IMR-90 (cell line): ENCODE data around the gene C1QL4. TPM values are rescaled to one million over a fixed set of nuclear protein-coding genes. Genes with fewer than 3 reads are reported as not detected.
A peak's percentile ranks its signal among the peaks of the same experiment; 100 is the strongest.

Source experiments
- ATAC-seq: fragments of 200-7000 bp; cut with Tn5 transposase; 2 replicates; pipeline ENCODE4 v1.9.1; 2020; ENCODE audit warnings: low read depth, mild to moderate bottlenecking, moderate library complexity
- BruUV-seq: library from RNA; stranded (reverse); fragments of 400-500 nt; replicated peaks from 2 replicates; lab custom pipeline; 2021; lab: Mats Ljungman, UMichigan
- CTCF ChIA-PET: fragments of 300-600 bp; formaldehyde crosslinking; extraction: SDS; loops from one replicate; lab custom pipeline; 2021; ENCODE audit warnings: antibody characterized with exemption; lab: Yijun Ruan, JAX
- POLR2A ChIA-PET: fragments of 300-600 bp; sonication (Branson Sonifier 250); formaldehyde crosslinking; loops from one replicate; lab custom pipeline; 2022; ENCODE audit warnings: antibody characterized with exemption; ENCODE audit not compliant: unreplicated experiment; lab: Charles Lee
- DNase-seq: peaks from one replicate; pipeline ENCODE4 v3.0.0; 2013
- H2AFZ ChIP-seq: replicated peaks from 2 replicates; pipeline ENCODE3; 2013; ENCODE audit warnings: low read length, mild to moderate bottlenecking; ENCODE audit not compliant: poor library complexity
- H2AK5ac ChIP-seq: 2 replicates; pipeline ENCODE4 v1.6.1; 2013; ENCODE audit warnings: low read depth, low read length, inconsistent platforms
- H2AK9ac ChIP-seq: replicated peaks from 2 replicates; pipeline ENCODE3; 2013; ENCODE audit warnings: mild to moderate bottlenecking, low read depth, low read length, moderate library complexity; ENCODE audit not compliant: poor library complexity
- H2BK120ac ChIP-seq: 2 replicates; pipeline ENCODE4 v1.6.1; 2013; ENCODE audit warnings: low read depth, low read length, inconsistent platforms
- H2BK15ac ChIP-seq: 3 replicates; pipeline ENCODE4 v1.6.1; 2013; ENCODE audit warnings: low read depth, low read length, inconsistent platforms
- H2BK20ac ChIP-seq: 2 replicates; pipeline ENCODE4 v1.6.1; 2013; ENCODE audit warnings: low read depth, mild to moderate bottlenecking, inconsistent platforms, low read length, moderate library complexity
- H2BK5ac ChIP-seq: 2 replicates; pipeline ENCODE4 v1.6.1; 2013; ENCODE audit warnings: mild to moderate bottlenecking, low read depth, low read length, inconsistent platforms; ENCODE audit not compliant: poor library complexity, severe bottlenecking
- H3K14ac ChIP-seq: replicated peaks from 2 replicates; pipeline ENCODE4 v1.6.1; 2013; ENCODE audit warnings: low read depth, low read length, inconsistent platforms
- H3K18ac ChIP-seq: 2 replicates; pipeline ENCODE4 v1.6.1; 2013; ENCODE audit warnings: low read depth, low read length, control low read depth
- H3K23ac ChIP-seq: 2 replicates; pipeline ENCODE4 v1.6.1; 2013; ENCODE audit warnings: low read depth, low read length, inconsistent platforms
- H3K27ac ChIP-seq: 2 replicates; pipeline ENCODE4 v1.5.1; 2013; ENCODE audit warnings: mild to moderate bottlenecking, control low read depth, low read length; ENCODE audit not compliant: insufficient read depth
- H3K27me3 ChIP-seq: 2 replicates; pipeline ENCODE4 v1.6.1; 2013; ENCODE audit warnings: low read length; ENCODE audit not compliant: control insufficient read depth, insufficient read depth
- H3K36me3 ChIP-seq: 2 replicates; pipeline ENCODE4 v1.6.1; 2013; ENCODE audit warnings: low read length, mixed read lengths; ENCODE audit not compliant: control insufficient read depth, insufficient read depth
- H3K4ac ChIP-seq: 2 replicates; pipeline ENCODE4 v1.6.1; 2013; ENCODE audit warnings: low read depth, low read length, inconsistent platforms
- H3K4me1 ChIP-seq: 2 replicates; pipeline ENCODE4 v1.6.1; 2013; ENCODE audit warnings: low read length, mixed read lengths; ENCODE audit not compliant: control insufficient read depth, insufficient read depth
- H3K4me2 ChIP-seq: 2 replicates; pipeline ENCODE4 v1.6.1; 2013; ENCODE audit warnings: low read depth, mild to moderate bottlenecking, control low read depth, low read length, moderate library complexity
- H3K4me3 ChIP-seq: 2 replicates; pipeline ENCODE4 v1.5.1; 2013; ENCODE audit warnings: low read depth, mild to moderate bottlenecking, control low read depth, low read length, moderate library complexity; ENCODE audit not compliant: insufficient read depth
- H3K56ac ChIP-seq: 2 replicates; pipeline ENCODE4 v1.6.1; 2013; ENCODE audit warnings: low read length, inconsistent platforms; ENCODE audit not compliant: insufficient read depth; ENCODE audit errors: extremely low read depth
- H3K79me1 ChIP-seq, 2 experiments: 2 replicates each; pipeline ENCODE4 v1.6.1; 2013; ENCODE audit warnings: low read length in 2 of 2, inconsistent platforms in 1 of 2, low read depth in 1 of 2
- H3K9ac ChIP-seq: 2 replicates; pipeline ENCODE4 v1.6.1; 2013; ENCODE audit warnings: low read depth, low read length, control low read depth
- H3K9me1 ChIP-seq: 2 replicates; pipeline ENCODE4 v1.6.1; 2013; ENCODE audit warnings: low read length, inconsistent platforms; ENCODE audit not compliant: insufficient read depth
- H3K9me3 ChIP-seq: 2 replicates; pipeline ENCODE4 v1.6.1; 2013; ENCODE audit warnings: low read length; ENCODE audit not compliant: control insufficient read depth, insufficient read depth
- H4K20me1 ChIP-seq: 2 replicates; pipeline ENCODE4 v1.6.1; 2013; ENCODE audit warnings: low read length, inconsistent platforms; ENCODE audit not compliant: insufficient read depth
- H4K5ac ChIP-seq: 2 replicates; pipeline ENCODE4 v1.6.1; 2013; ENCODE audit warnings: mild to moderate bottlenecking, low read depth, low read length, control low read depth
- H4K8ac ChIP-seq, 2 experiments: 2 replicates each; pipeline ENCODE4 v1.6.1; 2013; ENCODE audit warnings: low read depth in 2 of 2, low read length in 2 of 2, control low read depth in 1 of 2, inconsistent platforms in 1 of 2
- H4K91ac ChIP-seq: 2 replicates; pipeline ENCODE4 v1.6.1; 2013; ENCODE audit warnings: low read depth, low read length, inconsistent platforms; ENCODE audit not compliant: insufficient read depth
- BHLHE40 ChIP-seq: fragments of 150-350 bp; IDR thresholded peaks from 2 replicates; pipeline ENCODE4 v1.6.1; 2016; ENCODE audit warnings: mild to moderate bottlenecking, low read depth, low read length
- CEBPB ChIP-seq: IDR thresholded peaks from 2 replicates; pipeline ENCODE4 v1.6.1; 2012; ENCODE audit warnings: low read depth, low read length, improper control_type of control experiment
- CHD1 ChIP-seq: IDR thresholded peaks from 2 replicates; pipeline ENCODE4 v1.6.1; 2012; ENCODE audit warnings: low read depth, low read length, improper control_type of control experiment
- ELK1 ChIP-seq: fragments of 150-350 bp; IDR thresholded peaks from 2 replicates; pipeline ENCODE4 v1.6.1; 2016; ENCODE audit warnings: low read depth, mild to moderate bottlenecking, low read length, moderate library complexity, borderline replicate concordance
- FOS ChIP-seq: fragments of 150-350 bp; IDR thresholded peaks from 2 replicates; pipeline ENCODE4 v1.6.1; 2016; ENCODE audit warnings: low read depth, low read length
- MAFK ChIP-seq: IDR thresholded peaks from 2 replicates; pipeline ENCODE4 v1.6.1; 2012; ENCODE audit warnings: low read depth, low read length, improper control_type of control experiment
- MAZ ChIP-seq: IDR thresholded peaks from 2 replicates; pipeline ENCODE4 v1.6.1; 2012; ENCODE audit warnings: low read depth, mild to moderate bottlenecking, low read length, improper control_type of control experiment, moderate library complexity, borderline replicate concordance
- MXI1 ChIP-seq: IDR thresholded peaks from 2 replicates; pipeline ENCODE4 v1.6.1; 2012; ENCODE audit warnings: low read depth, mild to moderate bottlenecking, low read length, moderate library complexity, borderline replicate concordance
- RAD21 ChIP-seq: IDR thresholded peaks from 2 replicates; pipeline ENCODE4 v1.6.1; 2012; ENCODE audit warnings: low read length, improper control_type of control experiment
- RFX5 ChIP-seq: IDR thresholded peaks from 2 replicates; pipeline ENCODE4 v1.8.0; 2012; ENCODE audit warnings: low read depth, mild to moderate bottlenecking, low read length, moderate library complexity
- SMC3 ChIP-seq: fragments of 150-350 bp; IDR thresholded peaks from 2 replicates; pipeline ENCODE4 v1.6.1; 2016; ENCODE audit warnings: low read depth, mild to moderate bottlenecking, antibody characterized with exemption, low read length, moderate library complexity
- WGBS, 2 experiments: methylation state at CpG; one replicate each; pipeline versions ENCODE4 v1.1.5 to v1.1.7; 2013; ENCODE audit warnings: missing lambda C conversion rate in 2 of 2; ENCODE audit not compliant: insufficient read length in 1 of 2; ENCODE audit errors: extremely low coverage in 2 of 2; 5-methylcytosine and 5-hydroxymethylcytosine counted together
- dilution Hi-C: fragments of 300-500 bp; cut with HindIII; formaldehyde crosslinking; loops from one replicate; pipeline ENCODE4 v1.14.3; 2018; ENCODE audit warnings: low sequenced_read_pairs; ENCODE audit not compliant: unreplicated experiment
- in situ Hi-C: fragments of 300-500 bp; cut with MboI; formaldehyde crosslinking; loops from 3 replicates; pipeline ENCODE4 v1.14.3; 2019; ENCODE audit warnings: low sequenced_read_pairs, inconsistent platforms, mixed read lengths
- intact Hi-C: fragments of 100-400 bp; cut with micrococcal nuclease; formaldehyde crosslinking; loops from 2 replicates; pipeline ENCODE4 v1.10.0; 2022
- polyA plus RNA-seq, 3 experiments: library from polyadenylated mRNA; depleted of rRNA; stranded (reverse); fragments of >200 nt; gene quantifications; 2 replicates each; pipeline ENCODE4 v1.2.3, GENCODE V29; 2012; ENCODE audit warnings: low replicate concordance in 1 of 3
- total RNA-seq: library from RNA; depleted of rRNA; stranded (reverse); fragments of >200 nt; gene quantifications from 2 replicates; pipeline ENCODE4 v1.2.3, GENCODE V29; 2012
- TF ChIP-seq, protein P1 (sequence below): fragments of 150-350 bp; IDR thresholded peaks from 2 replicates; pipeline ENCODE4 v1.6.1; 2017; ENCODE audit warnings: mild to moderate bottlenecking, antibody characterized with exemption, low read length, low read depth

The C1QL4 gene
- total and polyA plus RNA-seq, 2 of the 4 experiments (the other 2 are of a cell fraction), result 0.18 to 0.46 TPM

GRCh38 chr12:49331380-49332222 is 5.4 kb downstream of the C1QL4 start (continued):
- TF ChIP-seq CHD1, result no peak
- TF ChIP-seq FOS, result no peak
- TF ChIP-seq RFX5, result no peak

DNA sequence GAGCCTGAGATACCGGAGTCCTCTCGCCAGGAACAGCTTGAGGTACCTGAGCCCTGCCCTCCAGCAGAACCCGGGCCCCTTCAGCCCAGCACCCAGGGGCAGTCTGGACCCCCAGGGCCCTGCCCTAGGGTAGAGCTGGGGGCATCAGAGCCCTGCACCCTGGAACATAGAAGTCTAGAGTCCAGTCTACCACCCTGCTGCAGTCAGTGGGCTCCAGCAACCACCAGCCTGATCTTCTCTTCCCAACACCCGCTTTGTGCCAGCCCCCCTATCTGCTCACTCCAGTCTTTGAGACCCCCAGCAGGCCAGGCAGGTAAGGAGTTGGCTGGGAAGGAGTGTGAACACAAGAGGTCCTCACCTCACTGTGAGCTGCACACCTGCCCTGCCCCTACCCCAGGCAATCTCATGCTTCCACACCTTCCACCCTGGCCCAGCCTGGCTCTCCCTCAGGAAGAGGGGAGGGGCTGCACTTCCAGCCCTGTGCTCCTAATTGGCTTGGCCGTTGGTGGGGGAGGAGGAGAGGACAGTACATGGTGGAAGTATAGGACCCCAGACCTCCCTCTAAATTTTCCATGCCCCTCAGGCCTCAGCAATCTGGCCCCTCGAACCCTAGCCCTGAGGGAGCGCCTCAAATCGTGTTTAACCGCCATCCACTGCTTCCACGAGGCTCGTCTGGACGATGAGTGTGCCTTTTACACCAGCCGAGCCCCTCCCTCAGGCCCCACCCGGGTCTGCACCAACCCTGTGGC is 6.2 kb downstream of the C1QL4 start:
- no TSS peak for BruUV-seq
- Histone ChIP-seq H3K4me2 (no peak overlapping the region), H3K36me3 (peaks cover 6% of the 10 kb centered on the region), H2BK20ac (no peak overlapping the region), H3K4me3 (no peak overlapping the region), H3K23ac (no peak overlapping the region), H4K91ac (no peak overlapping the region), H3K14ac (no peak overlapping the region), H3K18ac (no peak overlapping the region), H2BK15ac (no peak overlapping the region), H2AK9ac (peak overlapping the region; percentile 84), H2BK5ac (no peak overlapping the region), H3K4me1 (no peaks in the 10 kb centered on the region), H4K20me1 (no peaks in the 10 kb centered on the region), H2BK120ac (no peak overlapping the region), H4K8ac (no peak overlapping the region), H3K9me3 (no peaks in the 10 kb centered on the region), H3K27ac (no peak overlapping the region), H3K9me1 (no peaks in the 10 kb centered on the region), H3K56ac (no peak overlapping the region), H3K4ac (no peak overlapping the region), H3K9ac (no peak overlapping the region), H4K5ac (no peak overlapping the region), H2AK5ac (0 out of 2 replicates have a peak overlapping the region, but pooled peaks have one; percentile 21), H3K27me3 (peaks cover 16% of the 10 kb centered on the region), H3K79me1 (peaks cover 0 to 14% of the 10 kb centered on the region in 2 experiments; a peak in 1 of 4 replicates), H2AFZ (peak overlapping the region; percentile 82)
- intact Hi-C loops (loop anchor here (1.0 to 2.0 kb wide), 2 partner anchors 183 to 250 kb away; no protein-coding TSS in a partner anchor), dilution Hi-C loops (no loop called here), in situ Hi-C loops (no loop called here)
- WGBS, 2 experiments, result 100% methylated on average over 2 of the region's 14 CpGs; no CpG with 5 or more reads in 1 of the 2 experiments
- CTCF ChIA-PET, result interaction anchor here (0.6 to 3.6 kb wide), 20 partner anchors 8 to 295 kb away, joined by 3 to 25 read pairs (median 4); partner anchors contain the start of genes DNAJC22 and TROAP
- ATAC-seq, result no peak; the same call in 1 of the 2 replicates
- no peak for DNase-seq
- POLR2A ChIA-PET, result no interaction called here
- TF ChIP-seq, protein P1, sequence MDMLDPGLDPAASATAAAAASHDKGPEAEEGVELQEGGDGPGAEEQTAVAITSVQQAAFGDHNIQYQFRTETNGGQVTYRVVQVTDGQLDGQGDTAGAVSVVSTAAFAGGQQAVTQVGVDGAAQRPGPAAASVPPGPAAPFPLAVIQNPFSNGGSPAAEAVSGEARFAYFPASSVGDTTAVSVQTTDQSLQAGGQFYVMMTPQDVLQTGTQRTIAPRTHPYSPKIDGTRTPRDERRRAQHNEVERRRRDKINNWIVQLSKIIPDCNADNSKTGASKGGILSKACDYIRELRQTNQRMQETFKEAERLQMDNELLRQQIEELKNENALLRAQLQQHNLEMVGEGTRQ, result no peak
- TF ChIP-seq FOS (no peak), MAFK (no peak), CHD1 (no peak), SMC3 (no peak), BHLHE40 (no peak), RFX5 (no peak), ELK1 (no peak), RAD21 (no peak), CEBPB (no peak), MAZ (no peak), MXI1 (no peak)
